ENCODE data around the gene NCS1. TPM values are rescaled to one million over a fixed set of nuclear protein-coding genes. Genes with fewer than 3 reads are reported as not detected.

NCS1 gene
- total RNA-seq, 1 donor from 2014 or later = 26.6 TPM

DNA sequence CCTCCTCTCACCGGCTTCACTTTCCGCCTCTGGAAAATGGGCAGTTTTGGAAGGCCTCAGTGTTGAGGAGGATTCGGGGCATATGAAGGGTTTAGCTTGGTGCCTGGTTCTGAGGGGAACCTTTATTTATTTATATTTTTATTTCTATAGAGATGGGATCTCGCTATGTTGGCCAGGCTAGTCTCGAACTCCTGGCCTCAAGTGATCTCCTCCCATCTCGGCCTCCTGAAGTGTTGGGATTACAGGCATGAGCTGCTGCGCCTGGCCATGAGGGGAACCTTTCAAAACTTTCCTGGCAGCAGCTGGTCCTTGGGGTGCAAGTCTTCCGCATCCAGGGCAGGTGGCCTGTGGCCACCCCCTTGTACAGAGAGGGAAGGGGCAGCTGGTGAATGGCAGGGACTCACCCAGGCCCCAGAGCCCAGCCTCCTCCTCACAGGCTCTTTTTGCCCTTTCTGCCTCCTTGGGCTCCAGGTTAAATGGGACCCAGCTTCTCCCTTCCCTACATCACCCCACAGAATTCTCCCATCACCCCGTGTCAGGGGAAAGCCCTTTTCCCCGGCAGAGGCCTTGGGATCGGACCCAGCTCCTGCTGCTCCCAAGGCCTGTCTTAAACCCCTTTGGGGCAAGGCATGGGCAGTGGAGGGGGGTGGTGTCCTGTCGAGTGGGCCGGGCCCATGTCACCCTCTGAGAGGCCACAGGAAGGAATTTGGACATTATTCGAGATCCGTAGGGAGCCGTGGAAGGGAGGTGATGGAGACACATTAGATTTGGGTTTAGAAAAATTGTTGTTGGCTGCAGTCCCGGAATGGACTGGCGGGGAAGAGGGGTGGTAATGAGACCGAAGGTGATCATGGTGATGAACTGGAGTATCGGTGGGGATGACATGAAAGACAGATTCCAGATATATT is 5.9 kb downstream of the NCS1 start:
- no peaks in the 10 kb centered on the region for H3K27me3 ChIP-seq (ENCODE audit: control insufficient read depth, insufficient read depth, low read length)
- no peak overlapping the region for H3K4me3 ChIP-seq (ENCODE audit: low read depth, low read length)
- FAIRE-seq (no peak), DNase-seq (ENCODE audit: low read depth) (no peak)
- H3K36me3 ChIP-seq (ENCODE audit: control insufficient read depth, insufficient read depth, low read length) = peaks cover 10% of the 10 kb centered on the region
- TF ChIP-seq, protein P1, sequence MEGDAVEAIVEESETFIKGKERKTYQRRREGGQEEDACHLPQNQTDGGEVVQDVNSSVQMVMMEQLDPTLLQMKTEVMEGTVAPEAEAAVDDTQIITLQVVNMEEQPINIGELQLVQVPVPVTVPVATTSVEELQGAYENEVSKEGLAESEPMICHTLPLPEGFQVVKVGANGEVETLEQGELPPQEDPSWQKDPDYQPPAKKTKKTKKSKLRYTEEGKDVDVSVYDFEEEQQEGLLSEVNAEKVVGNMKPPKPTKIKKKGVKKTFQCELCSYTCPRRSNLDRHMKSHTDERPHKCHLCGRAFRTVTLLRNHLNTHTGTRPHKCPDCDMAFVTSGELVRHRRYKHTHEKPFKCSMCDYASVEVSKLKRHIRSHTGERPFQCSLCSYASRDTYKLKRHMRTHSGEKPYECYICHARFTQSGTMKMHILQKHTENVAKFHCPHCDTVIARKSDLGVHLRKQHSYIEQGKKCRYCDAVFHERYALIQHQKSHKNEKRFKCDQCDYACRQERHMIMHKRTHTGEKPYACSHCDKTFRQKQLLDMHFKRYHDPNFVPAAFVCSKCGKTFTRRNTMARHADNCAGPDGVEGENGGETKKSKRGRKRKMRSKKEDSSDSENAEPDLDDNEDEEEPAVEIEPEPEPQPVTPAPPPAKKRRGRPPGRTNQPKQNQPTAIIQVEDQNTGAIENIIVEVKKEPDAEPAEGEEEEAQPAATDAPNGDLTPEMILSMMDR (IDR thresholded peaks at IDR 0.05; ENCODE audit: insufficient read depth, low read length, severe bottlenecking) = no peak

DNA sequence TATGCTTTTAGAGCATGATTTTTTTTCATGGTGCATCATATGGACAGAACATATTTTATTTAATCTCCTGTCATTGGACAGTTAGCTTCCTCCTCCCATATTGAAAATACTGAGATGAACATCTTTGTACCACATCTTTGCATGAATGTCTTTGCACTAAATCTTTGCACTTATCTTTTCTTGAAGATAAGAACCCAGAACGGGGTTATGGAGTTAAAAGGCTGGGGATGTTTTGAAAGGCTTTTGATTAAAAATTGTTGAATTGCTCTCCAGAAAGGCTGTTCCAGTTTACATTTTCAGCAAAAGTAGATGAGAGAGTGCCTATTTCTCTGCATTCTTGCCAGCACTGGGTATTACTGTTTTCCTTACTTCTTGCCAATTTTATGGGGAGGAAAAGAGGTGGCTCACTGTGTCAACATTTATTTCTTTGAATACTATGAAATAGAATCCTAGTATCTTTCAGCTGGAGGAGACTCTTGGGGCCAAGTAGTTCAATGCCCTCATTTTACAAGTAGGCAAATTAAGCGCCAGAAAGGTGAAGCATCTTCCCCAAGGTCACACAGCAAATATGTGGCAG is 7.2 kb downstream of the NCS1 start:
- no peak overlapping the region for H3K4me3 ChIP-seq (ENCODE audit: low read depth, low read length)
- peaks cover 10% of the 10 kb centered on the region for H3K36me3 ChIP-seq (ENCODE audit: control insufficient read depth, insufficient read depth, low read length)
- TF ChIP-seq, protein P1 (IDR thresholded peaks at IDR 0.05; ENCODE audit: insufficient read depth, low read length, severe bottlenecking) = no peak
- FAIRE-seq = no peak
- no peaks in the 10 kb centered on the region for H3K27me3 ChIP-seq (ENCODE audit: control insufficient read depth, insufficient read depth, low read length)
- no peak for DNase-seq (ENCODE audit: low read depth)

DNA sequence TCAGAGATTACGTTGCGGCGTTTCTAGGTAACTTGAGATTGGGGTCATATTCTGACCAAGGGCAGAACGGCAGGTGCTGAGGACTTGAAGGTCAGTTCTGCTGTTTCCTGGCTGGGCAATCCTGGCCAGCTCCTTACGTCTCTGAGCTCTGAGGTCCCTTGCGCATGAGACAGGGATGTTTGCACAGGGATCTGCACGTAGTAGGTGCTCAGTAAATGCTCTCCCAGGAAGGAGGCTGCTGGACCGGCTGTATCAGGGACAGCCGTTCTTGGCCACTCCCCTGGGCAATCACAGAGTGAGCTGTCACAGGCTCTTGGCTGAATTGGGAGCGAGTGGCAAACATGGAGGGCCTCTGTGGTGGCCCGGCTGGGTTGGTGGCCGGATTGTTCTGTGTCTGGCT is 8.3 kb downstream of the NCS1 start:
- FAIRE-seq = no peak
- TF ChIP-seq, protein P1 (IDR thresholded peaks at IDR 0.05; ENCODE audit: insufficient read depth, low read length, severe bottlenecking) = no peak
- no peaks in the 10 kb centered on the region for H3K27me3 ChIP-seq (ENCODE audit: control insufficient read depth, insufficient read depth, low read length)
- H3K36me3 ChIP-seq (ENCODE audit: control insufficient read depth, insufficient read depth, low read length) = peaks cover 7% of the 10 kb centered on the region
- DNase-seq (ENCODE audit: low read depth) = no peak
- H3K4me3 ChIP-seq (ENCODE audit: low read depth, low read length) = no peak overlapping the region

DNA sequence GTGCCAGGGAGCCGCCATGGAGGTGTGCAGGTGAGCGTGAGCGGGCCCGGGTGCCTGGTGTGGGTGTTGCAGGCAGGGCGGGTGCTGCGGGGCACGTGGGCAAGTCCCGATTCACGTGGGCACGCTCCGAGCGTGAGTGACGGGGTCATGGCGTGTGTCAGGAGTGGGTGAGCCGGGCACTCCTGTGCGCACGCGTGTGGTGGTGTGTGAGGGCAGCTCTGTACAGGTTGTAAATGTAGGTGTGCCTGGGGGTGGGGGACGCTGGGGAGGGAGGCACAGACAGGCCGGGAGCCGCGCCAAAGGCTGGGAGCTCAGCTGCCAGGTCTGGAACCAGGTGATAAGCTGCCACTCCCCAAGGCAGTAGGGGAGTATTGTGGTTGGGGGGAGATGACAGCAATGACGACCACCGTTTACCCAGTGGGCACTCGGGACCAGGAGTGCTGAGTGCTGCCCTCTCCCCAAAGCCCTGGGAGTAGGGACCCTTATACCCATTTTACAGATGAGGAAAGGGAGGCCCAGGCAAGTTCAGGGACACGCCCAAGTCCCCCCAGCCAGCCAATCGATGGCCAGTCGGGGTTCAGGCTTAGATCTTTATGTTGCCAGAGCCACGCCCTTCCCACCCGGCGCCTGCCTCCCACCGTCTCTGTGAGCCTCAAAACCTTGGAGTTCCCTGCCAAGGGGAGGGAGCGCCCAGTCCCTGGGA is 9.6 kb downstream of the NCS1 start:
- Histone ChIP-seq H3K36me3 (ENCODE audit: control insufficient read depth, insufficient read depth, low read length) (peaks cover 5% of the 10 kb centered on the region), H3K27me3 (ENCODE audit: control insufficient read depth, insufficient read depth, low read length) (no peaks in the 10 kb centered on the region), H3K4me3 (ENCODE audit: low read depth, low read length) (no peak overlapping the region)
- TF ChIP-seq, protein P1 (IDR thresholded peaks at IDR 0.05; ENCODE audit: insufficient read depth, low read length, severe bottlenecking) = no peak
- no peak for DNase-seq (ENCODE audit: low read depth)
- no peak for FAIRE-seq

DNA sequence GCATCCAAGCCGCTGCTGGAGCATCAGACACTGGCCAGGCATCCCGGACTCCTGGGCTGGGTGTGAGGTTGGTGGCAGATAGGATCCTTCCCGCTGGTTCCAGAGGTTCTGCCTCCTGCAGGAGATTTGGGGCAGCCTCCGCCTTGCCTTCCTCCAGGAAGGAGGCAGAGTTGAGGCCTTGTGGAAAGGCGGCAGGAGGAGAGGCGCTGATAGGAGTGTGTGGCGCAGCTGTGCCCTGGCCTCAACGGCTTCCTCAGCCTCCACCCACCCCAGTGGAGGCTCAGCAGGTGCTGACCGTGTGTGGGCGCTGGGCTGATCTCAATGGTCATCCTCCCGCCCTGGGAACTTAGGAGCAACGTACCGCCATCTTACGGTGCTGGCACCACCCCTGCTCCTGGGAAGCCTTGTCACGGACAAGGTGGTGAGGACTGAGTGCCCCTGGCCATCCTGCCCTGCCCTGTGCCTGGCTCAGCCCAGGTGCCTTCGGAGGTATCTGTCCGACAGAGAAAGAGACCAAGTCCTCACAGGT is 10.2 kb downstream of the NCS1 start:
- no peak for FAIRE-seq
- no peak overlapping the region for H3K4me3 ChIP-seq (ENCODE audit: low read depth, low read length)
- peaks cover 2% of the 10 kb centered on the region for H3K36me3 ChIP-seq (ENCODE audit: control insufficient read depth, insufficient read depth, low read length)
- no peaks in the 10 kb centered on the region for H3K27me3 ChIP-seq (ENCODE audit: control insufficient read depth, insufficient read depth, low read length)
- DNase-seq (ENCODE audit: low read depth) = no peak
- TF ChIP-seq, protein P1 (IDR thresholded peaks at IDR 0.05; ENCODE audit: insufficient read depth, low read length, severe bottlenecking) = no peak

Measured in bronchial epithelial cell (primary cell).